ENCODE measurements around the gene CTXN1. TPM values are rescaled to one million over a fixed set of nuclear protein-coding genes. Genes with fewer than 3 reads are reported as not detected.
A peak's percentile ranks its signal among the peaks of the same experiment; 100 is the strongest.

Gene CTXN1
- total RNA-seq, 2 experiments from 2014 or later: not detected

DNA sequence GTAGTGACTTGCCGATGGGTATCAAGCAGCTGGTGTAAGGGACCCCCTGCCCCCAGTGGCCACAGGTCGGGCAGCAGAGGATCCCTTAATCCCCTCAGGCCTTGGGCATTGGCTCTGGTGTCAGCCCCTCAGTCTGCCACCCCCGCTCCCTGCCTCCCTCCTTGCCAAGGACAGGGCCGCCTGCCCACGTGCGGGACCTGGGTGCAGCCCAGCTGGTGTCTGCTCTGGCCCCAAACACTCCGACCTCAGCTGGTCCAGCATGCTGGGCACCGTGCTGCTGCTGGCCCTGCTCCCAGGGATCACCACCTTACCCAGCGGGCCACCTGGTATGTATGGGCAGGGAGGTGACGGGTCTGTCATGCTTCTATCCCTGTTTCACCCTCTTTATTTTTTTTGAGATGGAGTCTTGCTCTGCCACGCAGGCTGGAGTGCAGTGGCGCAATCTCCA, 11.3 kb downstream of the CTXN1 start, which contains the start of gene TGFBR3L:
Gene TGFBR3L, plus strand, starts transcription at position 233 of the 448 bp plus-strand sequence.
- CTCF ChIA-PET: no interaction called here

DNA sequence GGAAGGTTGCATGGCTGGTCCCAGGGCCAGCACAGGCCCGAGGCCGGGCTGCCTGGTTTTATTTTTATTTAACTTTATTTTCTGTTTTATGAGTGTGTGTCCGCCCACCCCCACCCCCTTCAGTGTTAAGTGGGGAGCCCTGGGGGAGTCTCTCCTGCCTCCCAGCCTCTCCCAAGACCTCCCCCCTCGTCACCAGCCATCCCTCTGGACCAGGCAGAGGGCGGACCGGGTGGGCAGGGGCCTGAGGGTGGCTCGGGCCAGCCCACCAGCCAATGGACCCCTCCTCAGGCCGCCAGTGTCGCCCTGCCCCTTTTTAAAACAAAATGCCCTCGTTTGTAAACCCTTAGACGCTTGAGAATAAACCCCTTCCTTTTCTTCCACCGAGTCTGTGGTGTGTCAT, 11.8 kb downstream of the CTXN1 start:
- Mint-ChIP-seq H3K27ac (no peak overlapping the region), H3K4me3 (no peak overlapping the region), H3K27me3 (peaks cover 23% of the 10 kb centered on the region), H3K9me3 (no peaks in the 10 kb centered on the region), H3K36me3 (ENCODE audit: low read depth) (peaks cover 21% of the 10 kb centered on the region), H3K4me1 (peaks cover 17% of the 10 kb centered on the region)
- no peak for DNase-seq
- CTCF ChIA-PET: no interaction called here
- POLR2A ChIA-PET: no interaction called here

More for the DNA sequence above, 11.3 kb downstream of the CTXN1 start, which contains the start of gene TGFBR3L:
- DNase-seq: no peak
- H3K9me3 Mint-ChIP-seq: no peaks in the 10 kb centered on the region
- no peak within 1 kb of the TSS for H3K27ac Mint-ChIP-seq
- POLR2A ChIA-PET: no interaction called here
- peaks cover 25% of the 10 kb centered on the region for H3K27me3 Mint-ChIP-seq
- H3K36me3 Mint-ChIP-seq (ENCODE audit: low read depth): peaks cover 21% of the 10 kb centered on the region
- peaks cover 19% of the 10 kb centered on the region for H3K4me1 Mint-ChIP-seq
- peak within 1 kb of the TSS; percentile 46 for H3K4me3 Mint-ChIP-seq

DNA sequence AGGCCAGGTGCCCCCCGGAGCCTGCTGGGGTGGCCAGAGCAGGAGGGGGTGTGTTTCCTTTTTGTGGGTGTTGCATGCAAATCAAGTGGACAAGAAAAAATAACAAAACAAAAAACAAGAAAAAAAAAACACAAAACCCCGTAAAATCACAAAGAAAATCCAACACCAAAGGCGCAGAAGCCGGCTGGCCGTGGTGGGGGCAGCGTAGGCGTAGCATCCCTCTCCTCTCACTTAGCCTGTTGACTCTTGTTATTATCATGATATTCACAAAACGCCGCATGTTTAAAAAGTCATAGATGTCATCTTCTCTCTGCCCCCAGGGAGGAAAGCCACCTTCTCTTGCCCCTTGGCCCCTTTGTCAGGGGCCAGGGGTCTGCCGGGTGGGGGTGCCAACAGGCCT, 12.3 kb downstream of the CTXN1 start:
- no peak overlapping the region for H3K4me3 Mint-ChIP-seq
- peaks cover 21% of the 10 kb centered on the region for H3K36me3 Mint-ChIP-seq (ENCODE audit: low read depth)
- peaks cover 17% of the 10 kb centered on the region for H3K4me1 Mint-ChIP-seq
- no peaks in the 10 kb centered on the region for H3K9me3 Mint-ChIP-seq
- no peak for DNase-seq
- H3K27me3 Mint-ChIP-seq: peaks cover 20% of the 10 kb centered on the region
- CTCF ChIA-PET: no interaction called here
- H3K27ac Mint-ChIP-seq: no peak overlapping the region
- POLR2A ChIA-PET: no interaction called here

DNA sequence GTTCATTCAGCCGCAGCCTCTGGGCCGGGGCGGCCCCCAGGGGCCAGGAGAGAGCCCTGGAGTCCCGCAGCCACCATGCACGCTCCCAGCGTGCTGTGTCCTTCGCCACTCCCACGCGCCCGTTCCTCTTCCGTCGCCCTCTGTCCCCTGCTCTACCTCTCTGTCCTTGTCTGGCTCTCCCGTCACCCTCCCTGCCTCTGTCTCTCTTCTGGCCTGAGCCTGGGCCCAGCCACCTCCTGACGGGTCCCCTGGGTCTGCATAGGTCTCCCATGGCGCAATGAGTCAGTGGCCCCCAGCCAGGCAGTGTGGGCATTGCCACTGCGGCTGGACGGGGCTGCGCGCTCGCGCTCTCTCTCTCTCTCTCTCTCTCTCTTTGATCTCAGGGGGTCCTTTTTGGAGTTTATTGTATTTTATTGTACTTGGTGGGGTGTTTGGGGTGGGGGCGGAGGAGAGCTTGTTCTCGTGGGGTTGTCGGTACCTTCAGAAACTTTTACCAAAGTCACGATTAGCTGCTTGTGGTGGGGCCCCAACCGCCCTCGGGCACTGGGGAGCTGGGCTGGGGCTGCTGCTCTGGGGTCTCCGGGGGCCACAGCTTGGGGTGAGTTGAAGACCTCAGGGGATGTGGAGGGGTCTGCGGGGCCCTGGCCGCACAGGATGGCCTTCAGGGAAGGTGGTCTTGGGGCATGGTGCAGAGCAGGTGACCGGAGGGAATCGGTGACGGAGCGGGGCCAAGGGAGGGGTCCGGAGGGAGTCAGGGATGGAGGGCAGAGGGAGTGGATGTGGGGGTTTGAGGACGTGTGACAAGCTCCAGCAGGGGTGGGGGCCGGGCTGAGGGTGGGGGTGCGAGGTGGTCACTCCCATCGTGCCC, 13.0 kb downstream of the CTXN1 start:
- Mint-ChIP-seq H3K4me1 (peaks cover 11% of the 10 kb centered on the region), H3K4me3 (no peak overlapping the region), H3K27me3 (peaks cover 13% of the 10 kb centered on the region), H3K9me3 (no peaks in the 10 kb centered on the region), H3K27ac (no peak overlapping the region), H3K36me3 (ENCODE audit: low read depth) (peaks cover 21% of the 10 kb centered on the region)
- DNase-seq: no peak
- POLR2A ChIA-PET: no interaction called here
- CTCF ChIA-PET: no interaction called here

DNA sequence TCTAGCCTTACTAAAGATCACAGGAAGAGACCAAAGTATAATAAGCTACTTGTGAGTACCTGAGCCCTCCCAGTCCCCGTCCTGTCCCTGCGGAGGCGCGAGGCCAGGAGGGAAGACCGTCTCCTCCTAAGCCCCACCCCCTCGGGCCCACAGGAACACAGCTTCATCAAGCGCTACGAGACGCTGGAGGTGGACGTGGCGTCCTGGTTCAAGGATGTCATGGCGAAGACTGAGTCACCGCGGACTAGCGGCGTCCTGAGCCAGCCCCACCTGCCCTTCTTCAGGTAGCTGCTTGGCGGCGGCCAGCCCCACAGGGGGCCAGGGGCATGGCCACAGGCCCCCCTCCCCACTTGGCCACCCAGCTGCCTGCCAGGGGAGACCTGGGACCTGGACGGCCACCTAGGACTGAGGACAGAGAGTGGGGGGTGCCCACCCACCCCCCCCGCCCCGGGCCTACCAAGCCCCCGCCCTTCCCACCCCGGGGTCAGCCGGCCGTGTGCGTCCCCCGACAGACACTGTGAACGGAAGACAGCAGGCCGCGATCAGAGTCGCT, 13.7 kb downstream of the CTXN1 start:
- ChIA-PET CTCF (no interaction called here), POLR2A (interaction anchor here (1.3 to 1.4 kb wide), 2 partner anchors 8 kb away, joined by 6 read pairs; partner anchors contain the start of genes MAP2K7 and SNAPC2)
- no peak overlapping the region for H3K27ac Mint-ChIP-seq

DNA sequence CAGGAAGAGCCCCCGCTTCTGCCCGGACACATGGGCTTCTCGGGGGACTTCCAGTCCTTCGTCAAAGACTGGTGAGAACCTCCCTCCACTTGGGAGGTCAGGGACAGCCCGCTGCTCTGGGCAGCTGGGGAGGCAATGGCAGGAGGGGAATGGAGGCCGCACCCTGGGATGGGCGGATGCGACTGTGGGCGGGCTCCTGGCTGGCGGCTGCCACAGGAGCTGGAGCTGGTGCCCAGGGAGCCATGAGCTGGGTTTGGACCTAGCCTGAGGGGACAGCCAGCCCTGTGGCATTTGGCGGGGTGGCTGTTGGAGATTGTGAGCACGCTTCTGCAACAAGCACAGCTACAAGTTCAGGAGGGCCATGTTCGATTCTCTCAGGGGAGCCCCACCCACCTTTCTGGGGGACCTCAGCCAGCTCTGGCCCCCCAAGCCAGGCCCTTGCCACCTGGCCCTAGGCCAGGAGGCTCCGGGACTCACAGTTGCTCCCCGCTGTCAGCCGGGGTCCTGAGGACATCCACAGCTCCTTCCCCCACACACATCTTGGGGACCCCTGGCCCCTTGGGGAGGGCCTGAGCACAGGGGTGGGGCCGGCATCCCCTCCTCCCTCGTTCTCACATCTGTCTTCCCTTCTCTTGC, 14.3 kb downstream of the CTXN1 start:
- CTCF ChIA-PET: no interaction called here

More for the DNA sequence above, 13.7 kb downstream of the CTXN1 start:
- Mint-ChIP-seq H3K27me3 (peaks cover 12% of the 10 kb centered on the region), H3K9me3 (no peaks in the 10 kb centered on the region), H3K4me3 (no peak overlapping the region), H3K36me3 (ENCODE audit: low read depth) (peaks cover 21% of the 10 kb centered on the region), H3K4me1 (peaks cover 9% of the 10 kb centered on the region)
- DNase-seq: no peak

DNA sequence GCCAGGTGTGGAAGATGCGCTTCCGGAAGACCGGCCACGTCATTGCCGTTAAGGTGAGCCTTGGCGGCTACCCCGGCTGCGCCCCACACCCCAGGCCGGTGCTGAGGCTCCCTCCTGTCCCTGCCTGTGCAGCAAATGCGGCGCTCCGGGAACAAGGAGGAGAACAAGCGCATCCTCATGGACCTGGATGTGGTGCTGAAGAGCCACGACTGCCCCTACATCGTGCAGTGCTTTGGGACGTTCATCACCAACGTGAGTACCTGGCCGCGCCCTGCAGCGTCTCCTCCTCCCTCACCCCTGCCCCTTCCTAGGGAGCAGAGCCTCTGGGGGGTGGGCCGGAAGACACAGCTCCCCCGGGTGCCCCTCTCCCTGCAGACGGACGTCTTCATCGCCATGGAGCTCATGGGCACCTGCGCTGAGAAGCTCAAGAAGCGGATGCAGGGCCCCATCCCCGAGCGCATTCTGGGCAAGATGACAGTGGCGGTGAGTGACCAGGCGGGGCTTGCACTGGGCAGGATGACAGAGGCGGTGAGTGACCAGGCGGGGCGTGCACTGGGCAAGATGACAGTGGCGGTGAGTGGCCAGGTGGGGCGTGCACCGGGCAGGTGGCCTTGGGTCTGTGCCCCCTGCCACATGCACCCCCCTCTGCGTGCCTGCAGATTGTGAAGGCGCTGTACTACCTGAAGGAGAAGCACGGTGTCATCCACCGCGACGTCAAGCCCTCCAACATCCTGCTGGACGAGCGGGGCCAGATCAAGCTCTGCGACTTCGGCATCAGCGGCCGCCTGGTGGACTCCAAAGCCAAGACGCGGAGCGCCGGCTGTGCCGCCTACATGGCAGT, 15.4 kb downstream of the CTXN1 start:
- POLR2A ChIA-PET: interaction anchor here (3.8 kb wide), 1 partner anchor 10 kb away, joined by 17 read pairs; the partner anchor contains the start of gene SNAPC2
- CTCF ChIA-PET: no interaction called here

More for the DNA sequence above, 14.3 kb downstream of the CTXN1 start:
- H3K4me1 Mint-ChIP-seq: peaks cover 5% of the 10 kb centered on the region
- no peak overlapping the region for H3K27ac Mint-ChIP-seq
- no peak overlapping the region for H3K4me3 Mint-ChIP-seq
- no peak for DNase-seq
- H3K36me3 Mint-ChIP-seq (ENCODE audit: low read depth): peaks cover 21% of the 10 kb centered on the region
- H3K27me3 Mint-ChIP-seq: peaks cover 9% of the 10 kb centered on the region
- no peaks in the 10 kb centered on the region for H3K9me3 Mint-ChIP-seq
- POLR2A ChIA-PET: interaction anchor here (1.3 to 1.4 kb wide), 2 partner anchors 8 to 9 kb away, joined by 6 read pairs; partner anchors contain the start of genes MAP2K7 and SNAPC2

DNA sequence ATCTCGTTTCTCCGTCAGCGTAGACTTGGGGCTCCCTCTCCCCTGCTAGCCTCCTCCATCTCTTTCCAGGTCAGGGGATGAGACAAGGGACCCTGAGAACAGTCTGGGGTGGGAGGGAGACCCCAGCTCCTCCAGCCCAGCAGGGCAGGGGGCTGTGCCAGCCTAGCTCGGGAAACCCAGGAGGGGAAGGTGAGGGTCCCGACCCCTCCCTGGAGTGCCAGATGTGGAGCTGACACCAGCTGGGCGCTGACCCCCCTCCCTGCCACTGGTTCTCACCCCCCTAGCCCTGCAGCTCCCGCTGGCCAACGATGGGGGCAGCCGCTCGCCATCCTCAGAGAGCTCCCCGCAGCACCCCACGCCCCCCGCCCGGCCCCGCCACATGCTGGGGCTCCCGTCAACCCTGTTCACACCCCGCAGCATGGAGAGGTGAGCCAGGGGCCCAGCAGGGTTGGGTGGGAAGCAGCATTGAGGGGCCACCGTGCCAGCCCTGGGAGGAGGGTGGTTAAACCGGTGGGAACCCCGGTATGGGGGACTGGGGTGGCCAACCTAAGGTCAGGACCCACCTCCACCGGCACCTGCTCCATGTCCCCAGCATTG, 16.4 kb downstream of the CTXN1 start:
- no peak for DNase-seq
- ChIA-PET POLR2A (interaction anchor here (3.8 kb wide), 1 partner anchor 11 kb away, joined by 17 read pairs; the partner anchor contains the start of gene SNAPC2), CTCF (no interaction called here)
- no peak overlapping the region for H3K4me3 Mint-ChIP-seq
- H3K36me3 Mint-ChIP-seq (ENCODE audit: low read depth): peaks cover 34% of the 10 kb centered on the region
- H3K27ac Mint-ChIP-seq: no peak overlapping the region
- H3K9me3 Mint-ChIP-seq: no peaks in the 10 kb centered on the region
- no peaks in the 10 kb centered on the region for H3K27me3 Mint-ChIP-seq
- peaks cover 14% of the 10 kb centered on the region for H3K4me1 Mint-ChIP-seq

More for the DNA sequence above, 15.4 kb downstream of the CTXN1 start:
- peaks cover 4% of the 10 kb centered on the region for H3K27me3 Mint-ChIP-seq
- H3K9me3 Mint-ChIP-seq: no peaks in the 10 kb centered on the region
- H3K27ac Mint-ChIP-seq: no peak overlapping the region
- no peak for DNase-seq
- H3K36me3 Mint-ChIP-seq (ENCODE audit: low read depth): peaks cover 26% of the 10 kb centered on the region
- H3K4me1 Mint-ChIP-seq: peaks cover 7% of the 10 kb centered on the region
- H3K4me3 Mint-ChIP-seq: no peak overlapping the region

DNA sequence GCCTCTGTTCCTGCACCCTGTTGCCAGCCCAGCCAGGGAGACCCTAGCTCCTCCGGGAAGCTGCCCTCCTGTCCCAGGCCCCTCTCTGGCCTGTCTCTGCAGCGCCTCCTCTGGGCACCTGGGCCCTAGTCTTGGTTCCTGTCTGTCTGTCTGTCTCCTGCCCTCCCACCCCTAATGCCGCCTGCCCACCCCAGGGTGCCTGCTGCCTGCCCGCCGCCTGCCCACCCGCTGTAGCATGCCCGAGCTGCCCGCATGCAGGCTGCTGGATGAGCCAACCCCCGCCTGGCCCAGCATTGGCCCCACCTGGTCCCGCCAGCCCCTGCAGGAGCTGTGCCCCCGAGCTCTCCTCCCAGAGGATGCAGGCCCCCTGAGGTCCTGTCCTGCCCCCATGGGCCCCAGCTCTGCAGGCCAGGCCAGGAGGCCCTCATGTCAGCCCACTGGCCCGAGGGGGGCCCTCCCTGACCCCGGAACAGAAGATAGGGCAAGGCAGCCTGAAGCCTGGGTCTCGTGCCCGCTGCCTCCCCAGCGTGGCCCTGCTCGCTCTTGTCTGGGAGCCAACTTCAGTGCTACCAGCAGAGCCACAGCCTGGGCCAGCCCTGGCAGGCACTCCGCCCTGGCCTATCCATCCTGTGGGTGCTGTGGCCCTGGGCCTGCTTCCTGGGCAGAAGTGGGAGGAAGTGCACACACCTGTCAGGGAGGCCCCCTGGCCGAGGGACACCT, 17.0 kb downstream of the CTXN1 start:
- no peaks in the 10 kb centered on the region for H3K9me3 Mint-ChIP-seq
- H3K27me3 Mint-ChIP-seq: no peaks in the 10 kb centered on the region
- ChIA-PET POLR2A (interaction anchor here (3.8 kb wide), 1 partner anchor 12 kb away, joined by 17 read pairs; the partner anchor contains the start of gene SNAPC2), CTCF (no interaction called here)
- H3K4me1 Mint-ChIP-seq: peaks cover 18% of the 10 kb centered on the region
- DNase-seq: no peak
- H3K27ac Mint-ChIP-seq: no peak overlapping the region
- no peak overlapping the region for H3K4me3 Mint-ChIP-seq
- peaks cover 35% of the 10 kb centered on the region for H3K36me3 Mint-ChIP-seq (ENCODE audit: low read depth)

DNA sequence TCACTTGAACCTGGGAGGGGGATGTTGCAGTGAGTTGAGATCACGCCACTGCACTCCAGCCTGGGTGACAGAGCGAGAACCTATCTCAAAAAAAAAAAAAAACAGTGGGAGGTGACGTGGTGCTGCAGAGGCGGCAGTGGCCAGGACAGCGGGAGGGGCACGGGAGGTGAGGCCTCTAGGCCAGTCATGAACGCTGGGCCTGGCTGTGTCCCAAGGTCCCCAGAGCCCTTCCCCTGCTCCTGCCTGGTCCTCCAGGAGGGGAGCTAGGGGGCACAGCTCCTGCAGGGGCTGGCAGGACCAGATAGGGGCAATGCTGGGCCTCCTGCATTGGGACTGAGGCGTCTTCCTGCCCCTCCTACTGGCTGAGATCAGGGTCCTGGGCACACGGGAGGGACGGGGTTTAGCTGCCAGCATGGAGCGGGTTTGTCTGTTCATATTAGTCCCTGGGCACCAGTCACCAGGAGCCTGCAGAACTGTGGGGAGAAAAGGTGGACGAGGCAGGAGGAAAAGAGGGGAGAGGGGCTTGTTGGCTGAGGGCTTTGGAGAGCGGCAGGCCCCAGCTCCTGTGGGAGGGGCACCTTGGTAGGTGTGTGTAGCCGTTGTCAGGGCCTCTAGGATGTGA, 17.7 kb downstream of the CTXN1 start:
- Mint-ChIP-seq H3K9me3 (no peaks in the 10 kb centered on the region), H3K4me3 (no peak overlapping the region), H3K4me1 (peaks cover 22% of the 10 kb centered on the region), H3K36me3 (ENCODE audit: low read depth) (peaks cover 38% of the 10 kb centered on the region), H3K27ac (no peak overlapping the region), H3K27me3 (no peaks in the 10 kb centered on the region)
- ChIA-PET POLR2A (interaction anchor here (3.8 kb wide), 1 partner anchor 13 kb away, joined by 17 read pairs; the partner anchor contains the start of gene SNAPC2), CTCF (no interaction called here)
- no peak for DNase-seq

DNA sequence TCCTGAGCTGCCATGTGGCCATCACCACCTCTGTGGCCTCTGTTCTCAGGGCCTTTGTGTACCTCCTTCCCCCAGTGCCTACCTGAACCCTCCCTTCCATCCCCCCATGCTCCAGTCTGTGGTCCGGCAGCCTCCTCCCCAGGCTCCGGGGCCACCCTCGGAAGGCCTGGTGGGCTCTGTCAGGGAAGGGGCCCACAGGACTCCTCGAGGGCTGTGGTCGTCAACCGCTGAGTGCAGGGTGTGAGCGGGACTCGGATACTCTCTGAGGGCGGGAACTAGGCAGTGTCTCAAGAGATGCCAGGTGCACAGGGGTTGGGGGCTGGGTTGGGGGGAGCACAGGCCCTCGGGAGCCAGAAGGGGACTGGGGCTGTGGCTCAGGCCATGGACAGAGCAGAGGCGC, 18.4 kb downstream of the CTXN1 start:
- Mint-ChIP-seq H3K36me3 (ENCODE audit: low read depth) (peaks cover 32% of the 10 kb centered on the region), H3K4me3 (no peak overlapping the region), H3K27me3 (no peaks in the 10 kb centered on the region), H3K9me3 (no peaks in the 10 kb centered on the region), H3K4me1 (peaks cover 27% of the 10 kb centered on the region), H3K27ac (no peak overlapping the region)
- ChIA-PET CTCF (no interaction called here), POLR2A (interaction anchor here (3.8 kb wide), 1 partner anchor 13 kb away, joined by 17 read pairs; the partner anchor contains the start of gene SNAPC2)
- DNase-seq: no peak

Measured in activated CD4-positive, alpha-beta memory T cell treated with anti-CD3 and anti-CD28 coated beads, Interleukin-2, amount 10 ng/mL, durations not matched to agents 7 days and 5 days (primary cell).